Measurements from ENCODE around the gene LRP1-AS.

The LRP1-AS gene

DNA sequence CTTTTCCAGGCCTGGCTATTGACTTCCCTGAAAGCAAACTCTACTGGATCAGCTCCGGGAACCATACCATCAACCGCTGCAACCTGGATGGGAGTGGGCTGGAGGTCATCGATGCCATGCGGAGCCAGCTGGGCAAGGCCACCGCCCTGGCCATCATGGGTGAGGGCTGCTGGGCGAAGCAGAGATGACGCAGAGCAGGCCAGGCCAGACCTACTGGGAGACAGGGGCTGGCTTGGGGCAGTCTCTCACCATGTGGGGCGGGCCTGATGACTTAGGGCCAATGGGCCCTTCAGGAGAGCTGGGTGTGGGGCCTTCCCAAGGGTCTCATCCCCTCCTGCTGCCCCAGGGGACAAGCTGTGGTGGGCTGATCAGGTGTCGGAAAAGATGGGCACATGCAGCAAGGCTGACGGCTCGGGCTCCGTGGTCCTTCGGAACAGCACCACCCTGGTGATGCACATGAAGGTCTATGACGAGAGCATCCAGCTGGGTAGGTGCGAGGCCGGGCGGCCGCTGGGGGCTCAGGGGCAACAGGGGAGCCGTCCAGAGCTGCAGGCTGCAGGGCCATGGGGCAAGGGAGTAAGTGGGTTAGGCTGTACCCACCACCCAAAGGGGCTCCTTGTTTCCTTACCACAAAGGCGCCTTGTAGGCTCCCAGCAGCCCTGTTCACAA, 33.0 kb upstream of the LRP1-AS start:
- no peak for DNase-seq (ENCODE audit: low read depth)

- no peak for DNase-seq (ENCODE audit: low read depth)
Measured at GRCh38 chr12:57179331-57180086, 32.1 kb upstream of the LRP1-AS start.

- no peak for DNase-seq (ENCODE audit: low read depth)
Measured at GRCh38 chr12:57178213-57178612, 30.8 kb upstream of the LRP1-AS start.

DNA sequence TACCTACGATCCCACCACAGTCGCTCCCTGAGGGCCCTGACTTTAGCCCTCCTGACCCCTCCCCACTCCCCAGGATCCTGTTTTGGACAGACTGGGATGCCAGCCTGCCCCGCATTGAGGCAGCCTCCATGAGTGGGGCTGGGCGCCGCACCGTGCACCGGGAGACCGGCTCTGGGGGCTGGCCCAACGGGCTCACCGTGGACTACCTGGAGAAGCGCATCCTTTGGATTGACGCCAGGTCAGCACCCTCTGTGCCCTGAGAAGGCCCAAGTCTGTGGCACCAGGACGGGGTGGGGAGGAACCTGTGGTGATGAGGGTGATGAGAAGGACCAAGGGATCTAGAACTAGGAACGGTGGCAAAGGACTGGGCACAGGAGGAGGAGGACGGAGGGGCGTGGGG, 29.9 kb upstream of the LRP1-AS start:
- DNase-seq (ENCODE audit: low read depth): no peak

DNA sequence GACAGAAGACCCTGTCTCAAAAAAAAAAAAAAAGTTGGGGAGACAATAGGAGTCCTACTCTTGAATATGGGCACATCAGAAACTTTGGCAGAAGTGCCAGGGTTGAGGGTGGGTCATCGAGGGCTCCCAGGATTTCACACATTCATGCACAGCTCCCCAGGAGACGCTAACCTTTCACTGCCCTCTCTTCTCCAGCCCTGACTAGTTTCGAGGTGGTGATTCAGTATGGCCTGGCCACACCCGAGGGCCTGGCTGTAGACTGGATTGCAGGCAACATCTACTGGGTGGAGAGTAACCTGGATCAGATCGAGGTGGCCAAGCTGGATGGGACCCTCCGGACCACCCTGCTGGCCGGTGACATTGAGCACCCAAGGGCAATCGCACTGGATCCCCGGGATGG, 29.4 kb upstream of the LRP1-AS start:
- DNase-seq (ENCODE audit: low read depth): no peak

- no peak for DNase-seq (ENCODE audit: low read depth)
Measured at GRCh38 chr12:57176139-57176477, 28.7 kb upstream of the LRP1-AS start.

GRCh38 chr12:57175428-57176138, 28.2 kb upstream of the LRP1-AS start:
- no peak for DNase-seq (ENCODE audit: low read depth)

- no peak for DNase-seq (ENCODE audit: low read depth)
Measured at GRCh38 chr12:57173683-57174082, 26.3 kb upstream of the LRP1-AS start.

DNA sequence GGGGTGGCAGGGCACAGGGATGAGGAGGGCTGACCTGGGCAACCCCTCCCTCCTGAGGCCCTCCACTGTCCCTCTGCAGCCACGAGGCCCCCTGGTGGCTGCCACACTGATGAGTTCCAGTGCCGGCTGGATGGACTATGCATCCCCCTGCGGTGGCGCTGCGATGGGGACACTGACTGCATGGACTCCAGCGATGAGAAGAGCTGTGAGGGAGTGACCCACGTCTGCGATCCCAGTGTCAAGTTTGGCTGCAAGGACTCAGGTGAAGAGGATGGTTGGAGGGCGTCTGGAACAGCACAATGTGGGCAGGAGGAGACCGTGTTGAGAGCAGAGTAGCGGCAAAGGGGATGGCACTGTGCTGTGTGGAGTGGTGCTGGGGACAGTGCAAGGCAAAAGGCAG, 25.7 kb upstream of the LRP1-AS start:
- DNase-seq (ENCODE audit: low read depth): no peak

- DNase-seq (ENCODE audit: low read depth): no peak
Measured at GRCh38 chr12:57171668-57172067, 24.2 kb upstream of the LRP1-AS start.

GRCh38 chr12:57170927-57171326, 23.5 kb upstream of the LRP1-AS start:
- no peak for DNase-seq (ENCODE audit: low read depth)

- DNase-seq (ENCODE audit: low read depth): no peak
Measured at GRCh38 chr12:57170408-57170807, 23.0 kb upstream of the LRP1-AS start.

GRCh38 chr12:57169969-57170368, 22.6 kb upstream of the LRP1-AS start:
- no peak for DNase-seq (ENCODE audit: low read depth)

DNA sequence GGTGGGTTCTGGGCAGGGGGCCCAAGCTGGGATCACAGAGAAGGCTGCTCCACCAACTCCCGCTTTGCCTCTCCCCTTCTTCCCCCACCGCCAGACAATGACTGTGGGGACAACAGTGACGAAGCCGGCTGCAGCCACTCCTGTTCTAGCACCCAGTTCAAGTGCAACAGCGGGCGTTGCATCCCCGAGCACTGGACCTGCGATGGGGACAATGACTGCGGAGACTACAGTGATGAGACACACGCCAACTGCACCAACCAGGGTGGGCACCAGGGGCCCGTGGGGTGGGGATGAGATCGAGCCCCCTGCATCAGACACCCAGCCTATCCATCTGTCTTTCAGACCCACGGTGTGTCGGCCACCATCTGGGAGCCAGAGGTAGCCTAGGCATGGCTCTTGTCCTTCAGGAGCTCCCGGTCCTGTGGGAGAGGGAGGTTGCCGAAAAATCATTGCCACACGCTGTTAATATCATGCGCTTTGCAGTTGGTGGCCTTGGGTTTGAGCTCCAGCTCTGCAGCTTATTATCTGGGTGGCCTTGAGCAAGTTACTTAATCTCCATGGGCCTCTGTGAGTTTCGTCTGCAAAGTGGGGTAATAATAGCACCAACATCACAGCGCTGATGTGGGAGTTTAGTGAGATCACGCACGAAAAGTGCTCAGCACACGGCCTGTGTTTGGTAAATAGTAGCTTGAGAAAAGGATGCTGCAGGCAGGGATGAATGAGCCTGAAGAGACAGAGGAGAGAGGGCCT, 21.8 kb upstream of the LRP1-AS start:
- DNase-seq (ENCODE audit: low read depth): no peak

DNA sequence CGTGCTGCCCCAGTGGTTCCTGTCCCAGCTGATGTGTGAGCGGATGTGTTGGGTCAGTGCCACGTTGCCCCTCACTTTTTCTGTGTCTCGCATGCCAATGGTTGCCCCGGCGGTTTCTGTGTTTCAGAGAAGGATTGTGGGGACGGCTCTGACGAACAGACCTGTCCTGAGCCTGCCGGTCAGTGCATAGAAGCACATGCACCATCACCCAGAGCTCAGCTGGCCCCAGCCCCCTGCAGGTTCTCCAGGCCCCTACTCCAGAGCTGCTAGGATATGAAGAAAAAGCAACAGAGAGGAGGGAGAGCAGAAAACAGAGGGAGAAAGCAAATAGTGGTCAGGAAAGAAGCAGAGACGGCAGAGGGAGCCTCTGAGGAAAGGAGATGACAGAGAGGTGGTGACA, 20.6 kb upstream of the LRP1-AS start:
- no peak for DNase-seq (ENCODE audit: low read depth)

DNA sequence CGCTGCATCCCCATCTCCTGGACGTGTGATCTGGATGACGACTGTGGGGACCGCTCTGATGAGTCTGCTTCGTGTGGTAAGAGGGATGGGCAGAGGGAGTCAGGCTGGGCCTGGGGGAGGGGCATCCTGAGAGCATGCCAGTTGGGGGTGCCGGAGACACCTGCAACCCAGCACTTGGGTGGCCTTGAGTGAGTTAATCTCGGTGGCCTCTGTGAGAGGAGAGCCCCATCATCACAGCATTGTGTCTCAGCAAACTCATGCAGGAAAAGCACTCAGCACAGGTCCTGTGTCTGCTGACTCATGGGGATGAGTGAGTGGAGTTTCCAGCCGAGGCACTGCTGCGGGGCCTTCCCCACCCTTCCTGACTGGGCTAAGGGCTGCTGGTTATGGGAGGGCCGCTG, 19.6 kb upstream of the LRP1-AS start:
- peak; percentile 19 for DNase-seq (ENCODE audit: low read depth)

GRCh38 chr12:57165741-57166140, 18.3 kb upstream of the LRP1-AS start:
- DNase-seq (ENCODE audit: low read depth): no peak

- DNase-seq (ENCODE audit: low read depth): no peak
Measured at GRCh38 chr12:57164966-57165625, 17.7 kb upstream of the LRP1-AS start.

GRCh38 chr12:57164454-57164853, 17.0 kb upstream of the LRP1-AS start:
- no peak for DNase-seq (ENCODE audit: low read depth)

DNA sequence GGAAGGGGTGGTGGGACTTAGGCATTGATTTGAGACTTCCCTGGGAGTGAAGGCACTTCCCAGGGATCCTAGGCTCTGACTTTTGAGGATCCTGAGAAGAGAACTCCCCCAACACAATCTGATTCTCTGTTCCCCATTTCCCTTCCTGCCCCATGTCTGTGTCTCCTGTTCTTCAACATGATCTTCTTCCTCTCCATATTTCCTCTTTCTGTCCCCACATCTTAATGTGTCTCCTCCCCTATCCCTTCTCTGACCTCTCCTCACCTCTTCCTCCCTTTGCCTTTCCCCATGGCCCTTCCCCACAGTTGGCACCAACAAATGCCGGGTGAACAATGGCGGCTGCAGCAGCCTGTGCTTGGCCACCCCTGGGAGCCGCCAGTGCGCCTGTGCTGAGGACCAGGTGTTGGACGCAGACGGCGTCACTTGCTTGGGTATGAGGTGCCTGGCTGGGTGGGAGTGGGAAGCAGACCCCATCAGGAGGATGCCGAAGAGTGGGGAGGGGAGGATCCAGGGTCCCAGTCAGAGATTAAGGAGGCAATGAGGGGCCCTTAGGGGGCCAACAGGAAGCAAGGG, 15.2 kb upstream of the LRP1-AS start:
- no peak for DNase-seq (ENCODE audit: low read depth)

- no peak for DNase-seq (ENCODE audit: low read depth)
Measured at GRCh38 chr12:57161491-57161890, 14.1 kb upstream of the LRP1-AS start.

DNA sequence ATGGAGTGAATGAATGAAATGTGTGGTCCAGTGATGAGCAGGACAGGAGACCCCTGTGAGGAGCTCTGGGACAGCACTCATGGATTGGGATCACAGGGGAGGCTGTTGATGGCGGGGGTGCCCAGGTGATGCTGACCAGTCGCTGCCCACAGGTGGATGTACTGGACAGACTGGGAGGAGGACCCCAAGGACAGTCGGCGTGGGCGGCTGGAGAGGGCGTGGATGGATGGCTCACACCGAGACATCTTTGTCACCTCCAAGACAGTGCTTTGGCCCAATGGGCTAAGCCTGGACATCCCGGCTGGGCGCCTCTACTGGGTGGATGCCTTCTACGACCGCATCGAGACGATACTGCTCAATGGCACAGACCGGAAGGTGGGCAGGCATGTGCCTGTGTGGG, 13.3 kb upstream of the LRP1-AS start:
- no peak for DNase-seq (ENCODE audit: low read depth)

Data from stimulated activated CD4-positive, alpha-beta T cell treated with anti-CD3 and anti-CD28 coated beads, Interleukin-2, amount 100 ng/mL, for 4 hours (primary cell).